ENCODE data around the gene ASTL. TPM values are rescaled to one million over a fixed set of nuclear protein-coding genes. Genes with fewer than 3 reads are reported as not detected.
A peak's percentile ranks its signal among the peaks of the same experiment; 100 is the strongest.

ASTL gene
- total RNA-seq, 1 donor from 2014 or later = not detected

- peak; percentile 14 for DNase-seq (ENCODE audit: low read depth)
- Histone ChIP-seq H3K27me3 (ENCODE audit: control insufficient read depth, insufficient read depth, low read length) (peaks cover 11% of the 10 kb centered on the region), H3K4me3 (ENCODE audit: low read depth, low read length) (no peak overlapping the region), H3K36me3 (ENCODE audit: control insufficient read depth, insufficient read depth, low read length) (no peaks in the 10 kb centered on the region)
- FAIRE-seq = no peak
- no peak for TF ChIP-seq CTCF (IDR thresholded peaks at IDR 0.05; ENCODE audit: insufficient read depth, low read length, severe bottlenecking)
Observed at GRCh38 chr2:96091711-96092572, 46.4 kb downstream of the ASTL start.

- Histone ChIP-seq H3K36me3 (ENCODE audit: control insufficient read depth, insufficient read depth, low read length) (no peaks in the 10 kb centered on the region), H3K27me3 (ENCODE audit: control insufficient read depth, insufficient read depth, low read length) (peaks cover 11% of the 10 kb centered on the region), H3K4me3 (ENCODE audit: low read depth, low read length) (no peak overlapping the region)
- FAIRE-seq = no peak
- TF ChIP-seq CTCF (IDR thresholded peaks at IDR 0.05; ENCODE audit: insufficient read depth, low read length, severe bottlenecking) = no peak
- no peak for DNase-seq (ENCODE audit: low read depth)
Observed at GRCh38 chr2:96091141-96091710, 47.1 kb downstream of the ASTL start.

- H3K4me3 ChIP-seq (ENCODE audit: low read depth, low read length) = no peak overlapping the region
- FAIRE-seq (no peak), DNase-seq (ENCODE audit: low read depth) (peak; percentile 65)
- no peak for TF ChIP-seq CTCF (IDR thresholded peaks at IDR 0.05; ENCODE audit: insufficient read depth, low read length, severe bottlenecking)
- H3K27me3 ChIP-seq (ENCODE audit: control insufficient read depth, insufficient read depth, low read length) = peaks cover 11% of the 10 kb centered on the region
- no peaks in the 10 kb centered on the region for H3K36me3 ChIP-seq (ENCODE audit: control insufficient read depth, insufficient read depth, low read length)
Observed at GRCh38 chr2:96090196-96090926, 47.9 kb downstream of the ASTL start.

- Histone ChIP-seq H3K4me3 (ENCODE audit: low read depth, low read length) (no peak overlapping the region), H3K36me3 (ENCODE audit: control insufficient read depth, insufficient read depth, low read length) (no peaks in the 10 kb centered on the region), H3K27me3 (ENCODE audit: control insufficient read depth, insufficient read depth, low read length) (peaks cover 11% of the 10 kb centered on the region)
- no peak for DNase-seq (ENCODE audit: low read depth)
- FAIRE-seq = no peak
- no peak for TF ChIP-seq CTCF (IDR thresholded peaks at IDR 0.05; ENCODE audit: insufficient read depth, low read length, severe bottlenecking)
Observed at GRCh38 chr2:96089356-96090195, 48.7 kb downstream of the ASTL start.

Measured in bronchial epithelial cell (primary cell).